NCI-H1105 (cell line): ENCODE measurements around the gene SLC2A4RG.

Source experiments
- DNase-seq: peaks from one replicate; lab custom pipeline; 2025; lab: John Stamatoyannopoulos, UW

SLC2A4RG gene

DNA sequence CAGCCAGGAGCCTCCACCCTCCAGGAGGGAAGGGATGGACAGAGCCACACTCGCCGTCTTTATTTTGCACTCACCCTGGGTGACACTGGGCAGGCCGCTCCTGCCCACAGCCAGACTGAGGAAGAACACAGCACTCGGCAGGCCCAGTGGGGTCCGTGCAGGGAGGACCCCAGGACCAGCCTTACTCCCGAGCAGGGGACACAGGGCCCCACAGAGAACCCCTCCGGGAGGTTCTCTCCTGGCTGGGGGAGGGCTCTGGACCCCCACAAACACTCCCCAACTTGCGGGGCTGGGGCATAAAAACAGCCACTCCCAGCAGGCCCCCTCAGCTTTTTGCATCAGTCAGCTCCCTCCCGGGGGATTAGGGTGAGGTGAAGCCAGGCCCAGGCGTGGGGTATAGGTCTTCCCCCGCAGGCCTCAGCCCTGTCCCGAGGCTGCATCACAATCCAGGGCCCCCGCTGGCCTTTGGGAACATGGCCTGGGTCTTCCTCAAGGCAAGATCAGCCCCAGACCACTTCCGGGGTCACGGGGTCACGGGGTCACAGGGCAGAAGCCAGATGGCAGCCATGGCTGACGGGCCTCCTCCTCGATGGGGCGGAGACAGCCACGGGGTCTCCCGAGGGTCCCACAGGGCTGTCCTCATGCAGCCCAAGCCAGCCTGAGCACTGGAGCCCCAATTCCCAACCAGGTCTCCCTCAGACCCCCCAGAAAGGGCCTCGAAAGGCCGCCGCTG is 39.9 kb upstream of the SLC2A4RG start:
- DNase-seq, result no peak

DNA sequence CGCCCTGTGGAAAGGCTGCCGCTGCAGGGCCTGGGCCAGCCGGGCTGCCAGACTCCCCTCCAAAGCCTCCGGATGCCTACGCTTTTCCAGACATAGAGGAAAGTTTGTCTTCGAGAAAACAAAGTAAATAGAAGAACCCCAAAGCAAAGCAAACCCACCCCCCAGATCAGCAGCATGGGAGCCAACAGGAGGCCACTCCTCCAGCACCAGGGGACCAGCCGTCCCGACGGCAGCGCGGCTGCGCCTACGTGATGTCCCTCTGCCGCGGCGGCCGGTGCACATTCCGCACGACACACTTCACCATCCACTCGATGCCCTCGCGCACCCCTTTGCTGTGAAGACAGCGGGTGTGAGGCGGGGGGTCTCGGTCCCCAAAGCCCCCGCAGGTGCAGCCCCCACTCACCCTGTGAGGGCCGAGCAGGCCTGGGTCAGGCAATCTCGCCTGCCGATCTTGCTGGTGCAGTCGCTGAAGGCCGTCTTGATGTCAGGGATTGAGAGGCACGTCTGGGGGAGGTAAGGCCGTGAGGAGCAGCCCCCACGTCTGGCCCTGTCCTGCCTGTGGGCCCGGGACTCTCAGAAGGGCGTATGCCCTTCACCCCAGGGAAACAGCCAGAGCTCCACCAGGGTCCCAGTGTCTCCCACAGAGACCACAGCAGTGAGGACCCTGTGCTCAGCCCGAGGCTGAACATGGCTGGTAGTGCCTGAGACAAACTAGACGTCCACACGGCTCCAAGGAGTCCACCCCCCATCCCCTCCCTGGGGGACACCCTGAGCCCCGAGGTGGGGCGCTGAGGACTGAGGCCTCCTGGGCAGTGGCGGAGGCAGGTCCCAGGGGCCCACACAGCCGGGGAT is 39.2 kb upstream of the SLC2A4RG start:
- DNase-seq, result no peak

DNA sequence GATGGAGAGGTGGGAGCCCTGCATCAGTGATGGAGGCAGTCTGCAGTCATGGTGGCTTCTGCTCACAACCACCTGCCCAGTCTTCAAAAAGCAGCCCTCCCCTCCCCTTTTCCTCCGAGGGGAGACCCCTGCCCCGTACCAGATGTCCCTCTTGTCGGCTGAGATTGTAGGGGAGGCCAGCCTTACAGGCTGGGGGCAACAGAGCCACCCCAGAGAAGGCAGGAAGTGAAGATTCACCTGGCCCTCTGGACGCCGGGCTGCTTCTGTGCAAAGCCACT is 38.6 kb upstream of the SLC2A4RG start:
- no peak for DNase-seq

DNA sequence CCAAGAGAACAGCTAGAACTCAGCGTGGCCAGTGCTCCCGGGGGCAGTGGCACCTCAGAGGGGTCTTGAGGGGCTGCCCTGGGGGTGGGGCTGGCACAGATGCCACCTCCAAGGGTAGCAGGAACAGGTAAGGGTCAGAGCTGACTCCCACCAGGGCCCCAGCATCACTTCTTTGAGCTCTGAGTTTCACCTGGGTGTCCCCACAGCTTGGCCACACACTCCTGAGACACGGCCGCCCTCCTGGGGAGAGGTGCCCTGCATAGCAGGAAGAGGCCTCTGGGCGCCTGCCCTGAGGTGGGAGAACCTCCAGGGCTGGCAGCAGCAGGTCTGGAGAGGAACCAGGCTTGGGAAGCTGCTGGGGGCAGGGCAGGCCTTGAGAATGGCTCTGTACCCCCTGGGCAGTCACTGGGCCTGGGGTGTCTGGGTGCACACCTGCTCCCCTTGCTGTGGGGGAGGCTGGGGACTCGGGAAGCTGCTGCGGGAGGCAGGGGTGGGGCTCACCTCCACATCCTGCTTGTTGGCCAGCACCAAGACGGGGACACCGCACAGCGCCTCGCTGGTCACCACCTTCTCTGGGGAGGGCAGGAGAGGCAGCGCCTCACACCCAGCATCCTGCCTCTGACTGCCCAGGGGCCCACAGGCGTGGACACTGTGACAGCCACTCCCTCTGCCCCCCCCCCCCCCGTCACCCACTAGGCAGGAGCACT is 38.1 kb upstream of the SLC2A4RG start:
- DNase-seq, result no peak

DNA sequence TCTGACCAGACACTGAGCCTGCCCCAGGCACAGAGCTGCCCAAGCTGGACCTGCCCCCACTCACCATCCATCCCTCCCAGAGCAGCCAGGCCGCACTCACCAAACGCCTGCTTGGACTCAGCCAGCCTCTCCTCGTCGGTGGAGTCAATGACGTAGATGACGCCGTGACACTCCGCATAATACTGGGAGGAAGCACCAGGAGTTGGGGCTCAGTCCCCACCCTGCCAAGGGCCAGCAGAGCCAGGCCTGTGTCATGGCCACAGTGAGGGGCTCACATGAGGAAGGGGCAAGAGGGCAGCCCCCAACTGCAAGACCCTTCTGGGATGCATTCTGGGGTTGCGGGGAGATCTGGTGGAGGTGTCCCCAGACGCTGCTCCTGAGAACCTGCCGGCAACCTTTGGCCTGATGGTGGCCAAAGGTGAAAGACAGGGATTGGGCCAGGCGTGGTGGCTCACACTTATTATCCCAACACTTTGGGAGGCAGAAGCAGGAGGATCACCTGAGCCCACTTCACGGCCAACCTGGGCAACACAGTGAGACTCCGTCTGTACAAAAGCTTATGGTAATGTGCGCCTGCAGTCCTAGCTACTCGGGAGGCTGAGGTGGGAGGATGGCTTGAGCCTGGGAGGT is 37.4 kb upstream of the SLC2A4RG start:
- no peak for DNase-seq

DNA sequence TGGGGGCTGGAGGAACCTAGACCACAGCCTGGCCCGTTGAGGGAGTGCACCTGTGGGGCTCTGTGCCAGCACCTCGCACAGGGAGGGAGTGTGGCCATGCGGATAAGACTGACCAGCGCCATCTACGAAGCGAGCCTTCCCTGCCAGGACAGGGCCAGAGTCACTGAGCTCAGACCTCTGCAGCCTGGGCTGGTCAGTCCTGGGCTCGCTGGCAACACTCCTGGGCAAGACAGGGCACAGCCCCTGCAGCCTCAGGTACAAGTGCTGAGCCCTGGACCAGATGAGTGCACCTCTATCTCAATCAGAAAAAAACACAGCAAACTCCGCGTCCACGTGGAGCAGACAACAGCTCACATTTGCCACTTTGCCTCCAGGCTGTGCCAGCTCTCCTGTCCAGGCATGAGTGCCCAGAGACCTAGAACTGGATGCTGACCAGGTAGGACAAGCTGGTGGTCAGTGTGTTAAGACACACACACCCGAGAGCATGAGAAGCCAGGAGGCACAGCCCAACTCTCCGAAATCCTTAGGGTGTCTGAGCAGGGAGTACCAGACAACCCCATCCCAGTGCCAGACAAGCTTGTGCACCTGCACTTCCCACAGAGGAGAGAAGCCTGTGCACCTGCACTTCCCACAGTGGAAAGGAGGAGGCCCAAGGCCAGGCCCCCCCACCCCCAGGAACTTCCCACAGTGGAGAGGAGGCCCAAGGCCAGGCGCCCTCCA is 36.7 kb upstream of the SLC2A4RG start:
- no peak for DNase-seq

DNA sequence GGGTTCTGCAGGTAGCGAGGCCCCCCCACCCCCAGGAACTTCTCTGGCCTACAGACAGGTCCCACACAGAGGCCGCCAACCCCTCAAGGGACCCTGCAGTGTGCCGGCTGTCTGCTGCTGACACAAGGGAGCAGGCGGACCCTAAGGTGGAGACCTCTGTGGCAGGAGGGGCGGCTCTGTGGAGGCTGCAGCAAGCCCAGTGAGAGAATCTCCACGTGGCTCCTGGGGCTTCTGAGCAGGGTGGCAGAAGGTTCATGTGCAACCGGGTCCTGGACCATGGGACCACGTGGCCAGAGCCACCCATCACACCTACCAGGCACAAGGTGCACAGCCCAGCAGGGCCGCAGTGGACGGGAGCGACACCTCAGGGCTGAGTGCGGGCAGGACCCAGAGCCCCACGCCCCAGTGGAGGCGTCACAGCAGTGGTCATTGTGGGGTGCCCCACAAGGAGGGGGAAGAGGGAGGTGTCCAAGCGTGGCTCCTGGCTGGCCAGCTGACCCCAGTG is 36.1 kb upstream of the SLC2A4RG start:
- no peak for DNase-seq

DNA sequence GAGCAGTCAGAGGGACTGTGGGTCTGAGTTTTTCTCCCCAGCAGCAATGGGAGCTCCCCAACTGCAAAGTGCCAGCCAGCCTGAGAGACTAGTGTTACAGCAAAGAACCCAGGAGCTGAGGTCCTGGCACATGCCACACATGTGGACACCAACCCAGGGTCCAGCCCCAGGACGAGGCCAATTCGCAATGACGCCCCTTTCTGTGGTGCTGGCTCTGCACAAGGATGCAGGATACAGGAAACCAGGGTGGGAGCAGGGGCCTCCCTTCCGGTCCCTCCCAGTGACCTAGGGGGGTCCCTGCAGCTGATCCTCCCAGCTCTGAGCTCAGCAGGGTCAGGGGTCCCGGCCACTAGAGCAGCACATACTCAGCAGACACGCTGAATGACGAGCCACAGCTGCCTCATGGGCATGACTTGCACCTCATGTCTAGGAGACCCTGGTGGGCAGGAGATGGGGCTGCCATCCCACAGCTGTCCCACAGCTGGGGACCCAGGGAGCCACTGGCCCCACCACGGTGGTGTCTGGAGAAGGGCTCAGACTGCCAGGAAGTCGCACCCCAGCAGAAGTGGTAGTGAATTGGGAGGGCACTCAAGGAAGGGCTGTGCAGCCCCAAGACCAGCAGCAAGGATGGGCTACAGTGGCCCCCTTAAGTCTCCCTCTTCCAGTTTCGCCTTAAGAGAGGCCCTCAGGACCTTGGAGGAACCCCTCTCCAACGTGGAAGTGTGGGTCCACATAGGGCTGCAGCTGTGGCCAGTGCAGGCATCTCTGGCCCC is 35.4 kb upstream of the SLC2A4RG start:
- no peak for DNase-seq

DNA sequence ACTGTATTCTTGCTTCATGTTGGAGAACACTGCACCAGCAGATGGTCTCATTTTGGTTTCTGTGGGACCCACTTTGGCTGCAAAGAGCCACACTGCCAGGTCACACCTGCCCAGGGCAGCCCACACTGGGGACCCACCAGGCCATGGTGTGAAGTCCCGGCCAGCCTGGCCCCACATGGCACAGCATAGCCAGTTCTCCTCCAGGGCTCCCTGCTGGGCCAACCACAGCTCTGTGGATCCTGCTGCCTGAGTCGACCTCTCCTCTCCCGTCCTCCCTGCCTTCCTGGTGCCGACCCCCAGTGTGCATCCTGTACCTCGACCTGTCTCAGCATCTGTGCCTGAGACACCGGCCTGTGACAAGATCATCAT is 34.8 kb upstream of the SLC2A4RG start:
- no peak for DNase-seq

DNA sequence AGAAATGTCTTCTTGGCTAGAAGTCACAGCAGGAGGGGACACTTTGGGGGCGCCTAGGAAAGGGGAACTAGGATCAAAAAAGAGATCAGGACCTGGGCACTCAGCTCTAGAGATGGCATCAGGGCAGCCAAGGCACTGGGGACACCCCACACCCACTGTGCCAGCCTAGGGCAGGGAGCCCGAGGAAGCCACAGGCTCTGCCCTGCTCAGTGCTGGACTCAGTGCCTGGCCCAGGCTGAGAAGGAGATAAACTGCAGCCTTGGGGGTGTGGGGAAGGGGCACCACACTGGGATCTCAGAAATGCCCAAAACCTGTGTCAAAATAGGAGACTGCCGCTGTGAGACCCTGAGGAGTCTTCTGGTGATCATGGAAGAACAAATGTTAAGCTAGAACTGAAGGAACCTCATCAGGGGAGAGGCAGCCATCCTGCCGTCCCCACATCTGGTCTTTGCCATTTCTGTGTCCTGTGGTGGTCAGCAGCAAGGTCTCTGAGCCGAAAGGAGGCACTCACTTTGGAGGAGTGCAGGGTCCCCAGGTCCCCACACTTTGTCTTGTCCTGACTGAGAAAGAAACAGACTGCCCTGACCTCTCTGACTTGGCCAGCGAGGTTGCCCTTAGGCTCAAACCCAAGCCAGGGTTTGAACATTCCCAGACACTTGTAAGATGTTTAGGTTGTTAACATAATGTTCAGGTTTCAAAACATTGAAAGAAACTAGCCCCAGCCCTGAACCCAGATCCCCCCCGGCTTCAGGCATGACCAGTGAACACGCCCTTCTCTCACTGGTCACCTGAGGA is 34.1 kb upstream of the SLC2A4RG start:
- no peak for DNase-seq

DNA sequence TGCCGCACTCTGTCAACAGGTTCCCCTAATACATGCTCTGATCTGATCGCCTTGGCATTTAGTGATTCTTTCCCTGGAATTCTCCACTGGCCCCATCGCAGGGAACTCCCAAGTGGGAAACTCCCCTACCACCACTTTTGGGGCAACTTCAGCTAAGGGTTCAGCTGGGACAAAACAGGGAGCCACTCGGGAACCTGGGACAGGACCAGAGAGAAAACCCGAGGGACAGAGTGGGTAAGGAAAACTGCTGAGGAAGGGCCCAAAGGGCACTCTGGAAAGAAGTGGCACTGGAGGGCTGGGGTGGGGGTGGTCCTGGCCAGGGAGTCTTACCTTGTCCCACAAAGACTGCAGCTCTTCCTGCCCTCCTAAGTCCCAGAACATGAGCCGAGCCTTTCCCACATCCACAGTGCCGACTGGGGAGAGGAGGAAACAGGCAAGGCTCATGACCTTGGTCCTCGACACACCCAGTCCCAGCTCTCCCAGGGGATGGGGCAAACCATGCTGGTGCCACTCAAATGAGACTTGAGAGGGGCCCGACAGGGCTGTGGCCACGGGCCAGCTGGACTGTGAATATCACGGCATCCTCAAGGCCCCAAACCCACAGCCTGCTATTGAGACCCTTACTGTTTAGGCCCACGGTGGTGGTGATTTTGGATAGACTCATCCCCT is 33.4 kb upstream of the SLC2A4RG start:
- DNase-seq, result no peak

DNA sequence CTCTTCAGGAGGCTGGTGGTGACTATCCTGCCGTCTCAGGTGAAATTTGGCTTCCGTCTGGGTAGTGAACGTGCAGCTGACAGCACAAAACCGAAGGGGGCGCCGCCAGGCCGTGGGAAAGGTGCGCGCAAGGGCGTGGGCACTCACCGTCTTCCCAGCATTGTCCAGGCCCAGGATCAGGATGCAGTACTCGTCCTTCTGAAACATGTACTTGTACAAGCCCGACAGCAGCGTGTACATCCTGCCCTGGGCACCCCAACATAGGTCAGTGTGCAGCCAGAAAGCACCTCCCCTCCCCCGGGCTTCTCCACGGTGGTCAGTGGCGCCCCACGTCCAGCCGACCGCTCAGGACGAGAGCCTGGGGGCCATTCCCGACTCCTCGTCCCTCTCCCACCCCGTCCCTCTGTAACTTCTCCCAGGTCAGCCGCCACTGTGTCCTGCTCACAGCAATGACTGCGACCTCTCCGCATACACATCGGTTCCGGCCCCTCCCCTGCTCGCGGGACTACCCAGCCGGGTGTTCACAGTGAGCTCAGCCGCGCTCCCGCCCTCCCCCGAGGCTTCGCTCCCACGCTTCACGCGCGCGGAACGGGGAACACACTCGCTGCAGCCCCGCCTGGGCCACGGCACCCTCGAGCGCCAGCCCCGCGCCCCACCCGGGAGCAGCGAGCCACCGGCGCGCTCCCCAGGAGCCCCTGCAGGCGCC is 32.6 kb upstream of the SLC2A4RG start:
- no peak for DNase-seq

DNA sequence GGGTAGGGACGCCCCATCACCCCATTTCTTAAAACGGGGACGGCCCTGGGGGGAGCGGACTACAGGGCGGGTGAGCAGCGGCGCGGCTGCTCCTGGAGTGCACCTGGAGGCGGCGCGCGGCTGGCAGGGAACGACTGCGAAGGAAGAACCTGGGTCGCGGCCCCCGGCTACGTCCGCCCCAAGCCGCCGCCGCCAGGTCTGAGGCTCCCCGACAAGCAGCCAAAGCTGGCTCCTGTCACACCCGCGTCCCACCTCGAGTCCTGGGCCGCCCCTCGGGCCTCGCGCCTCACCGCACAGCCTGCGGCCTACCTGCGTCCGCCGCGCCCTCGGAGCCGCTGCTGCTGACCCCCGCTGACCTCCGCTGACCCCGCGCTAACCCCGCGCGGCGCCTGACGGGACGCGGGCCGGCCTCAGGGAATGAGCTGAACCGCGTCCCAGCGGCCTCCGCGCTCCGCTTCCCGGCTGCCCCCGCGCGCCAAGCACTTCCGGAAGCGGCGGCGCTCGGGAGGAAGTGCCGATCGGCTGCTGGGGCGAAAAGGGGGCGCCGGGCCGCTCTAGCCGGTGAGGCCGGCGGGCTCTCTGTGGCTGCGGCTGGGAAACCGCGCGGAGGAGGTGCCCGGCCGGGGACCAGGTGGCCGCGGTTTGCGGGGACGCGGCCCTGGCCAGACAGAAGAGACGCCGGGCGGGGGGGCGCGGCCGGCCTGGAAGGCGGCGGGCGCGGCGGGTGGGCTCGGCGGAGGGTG is 31.8 kb upstream of the SLC2A4RG start, which contains the start of the genes ARFRP1 and ZGPAT:
Gene ARFRP1 (minus strand): TSS at position 419 of the 743 bp plus-strand sequence. CDS start 885 bp downstream, outside the sequence.
Gene ZGPAT (plus strand): TSS at position 482 of the 743 bp plus-strand sequence. CDS start 542 bp downstream, outside the sequence.
- DNase-seq, result peak; percentile 85

DNA sequence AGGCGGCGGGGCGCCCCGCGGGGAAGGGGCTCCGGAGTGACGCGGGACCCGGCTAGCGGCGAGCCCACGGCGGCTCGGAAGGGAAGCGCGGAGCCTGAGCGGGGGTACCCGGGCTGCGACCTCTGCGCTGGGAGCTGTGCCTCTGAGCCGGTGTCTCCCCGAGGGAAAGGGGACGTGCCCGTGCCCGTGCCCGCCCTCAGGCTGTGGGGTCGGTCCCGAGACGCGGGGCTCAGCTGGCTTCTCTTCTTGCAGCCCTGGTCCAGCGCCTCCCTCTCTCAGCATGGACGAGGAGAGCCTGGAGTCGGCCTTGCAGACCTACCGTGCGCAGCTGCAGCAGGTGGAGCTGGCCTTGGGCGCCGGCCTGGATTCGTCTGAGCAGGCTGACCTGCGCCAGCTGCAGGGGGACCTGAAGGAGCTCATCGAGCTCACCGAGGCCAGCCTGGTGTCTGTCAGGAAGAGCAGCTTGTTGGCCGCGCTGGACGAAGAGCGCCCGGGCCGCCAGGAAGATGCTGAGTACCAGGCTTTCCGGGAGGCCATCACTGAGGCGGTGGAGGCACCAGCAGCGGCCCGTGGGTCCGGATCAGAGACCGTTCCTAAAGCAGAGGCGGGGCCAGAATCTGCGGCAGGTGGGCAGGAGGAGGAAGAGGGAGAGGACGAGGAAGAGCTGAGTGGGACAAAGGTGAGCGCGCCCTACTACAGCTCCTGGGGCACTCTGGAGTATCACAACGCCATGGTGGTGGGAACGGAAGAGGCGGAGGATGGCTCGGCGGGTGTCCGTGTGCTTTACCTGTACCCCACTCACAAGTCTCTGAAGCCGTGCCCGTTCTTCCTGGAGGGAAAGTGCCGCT is 31.1 kb upstream of the SLC2A4RG start:
- no peak for DNase-seq

DNA sequence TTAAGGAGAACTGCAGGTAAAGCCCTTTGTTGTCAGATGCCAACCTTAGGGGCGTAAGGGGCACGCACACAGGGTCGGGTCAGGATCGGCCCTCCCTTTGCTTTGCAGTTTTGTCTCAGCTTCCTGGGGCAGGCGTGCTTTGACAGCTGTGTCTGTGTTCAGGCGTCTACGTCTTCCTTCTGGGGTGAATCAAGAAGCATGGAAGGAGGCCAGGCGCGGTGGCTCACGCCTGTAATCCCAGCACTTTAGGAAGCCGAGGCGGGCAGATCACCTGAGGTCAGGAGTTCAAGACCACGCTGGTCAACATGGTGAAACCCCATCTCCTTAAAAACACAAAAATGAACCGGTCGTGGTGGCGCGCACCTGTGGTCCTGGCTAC is 30.4 kb upstream of the SLC2A4RG start:
- no peak for DNase-seq

DNA sequence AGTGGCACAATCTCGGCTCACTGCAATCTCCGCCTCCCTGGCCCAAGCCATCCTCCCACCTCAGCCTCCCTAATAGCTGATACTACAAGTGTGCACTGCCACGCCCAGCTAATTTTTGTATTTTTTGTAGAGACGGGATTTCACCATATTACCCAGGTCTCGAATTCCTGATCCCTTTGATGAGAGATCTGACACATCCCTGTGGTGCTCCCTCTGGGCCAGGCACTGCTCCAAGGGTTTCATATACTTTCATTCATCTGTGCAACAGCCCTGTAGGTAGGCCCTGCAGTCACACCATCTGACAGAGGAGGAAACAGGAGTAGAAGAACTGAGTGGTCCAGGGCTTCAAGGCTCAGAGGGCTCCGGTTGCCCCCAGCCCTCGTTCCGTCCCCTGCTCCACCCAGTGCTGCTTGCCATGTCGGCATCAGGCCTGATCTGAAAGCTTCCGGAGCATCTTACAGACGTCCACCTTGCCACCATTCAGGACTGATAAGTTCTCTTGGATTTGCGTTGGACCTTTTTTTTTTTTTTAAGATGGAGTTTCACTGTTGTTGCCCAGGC is 28.4 kb upstream of the SLC2A4RG start:
- DNase-seq, result no peak

DNA sequence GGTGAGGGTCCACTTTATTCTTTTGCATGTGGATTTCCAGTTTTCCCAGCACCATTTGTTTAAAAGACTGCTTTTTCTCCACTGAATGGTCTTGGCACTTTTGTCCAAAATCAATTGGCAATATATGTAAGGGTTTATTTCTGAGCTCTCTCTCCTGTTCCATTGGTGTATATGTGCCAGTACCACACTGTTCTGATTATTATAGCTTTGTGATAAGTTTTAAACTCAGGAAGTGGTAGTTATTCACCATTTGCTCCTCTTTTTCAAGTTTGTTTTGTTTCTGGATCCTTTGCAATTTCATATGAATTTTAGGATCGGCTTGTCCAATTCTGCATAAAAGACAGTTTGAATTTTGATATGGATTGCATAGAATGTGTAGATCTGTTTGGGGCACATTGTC is 27.4 kb upstream of the SLC2A4RG start:
- no peak for DNase-seq
